ENCODE results near the gene PSD.

The PSD gene

DNA sequence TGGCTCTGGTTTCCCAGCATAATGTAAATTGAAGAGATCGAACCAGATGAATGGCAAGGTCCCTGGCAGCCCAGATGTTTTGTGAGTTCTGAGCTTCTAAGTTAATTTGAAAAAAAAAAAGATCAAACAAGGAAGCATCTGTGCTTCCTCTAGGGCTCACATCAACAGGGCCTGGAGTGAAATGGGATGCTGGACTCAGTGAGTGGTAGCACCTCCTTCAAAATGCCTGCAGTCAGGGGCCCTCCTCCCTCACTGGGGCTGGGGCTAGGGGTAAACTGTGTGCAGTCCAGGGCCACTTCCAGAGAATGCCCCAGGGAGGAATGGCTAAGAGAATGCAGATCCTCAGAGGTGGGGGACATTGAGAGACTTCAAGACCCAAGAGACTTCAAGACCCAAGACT lies 19.8 kb upstream of the PSD start:
- no peak for DNase-seq

DNA sequence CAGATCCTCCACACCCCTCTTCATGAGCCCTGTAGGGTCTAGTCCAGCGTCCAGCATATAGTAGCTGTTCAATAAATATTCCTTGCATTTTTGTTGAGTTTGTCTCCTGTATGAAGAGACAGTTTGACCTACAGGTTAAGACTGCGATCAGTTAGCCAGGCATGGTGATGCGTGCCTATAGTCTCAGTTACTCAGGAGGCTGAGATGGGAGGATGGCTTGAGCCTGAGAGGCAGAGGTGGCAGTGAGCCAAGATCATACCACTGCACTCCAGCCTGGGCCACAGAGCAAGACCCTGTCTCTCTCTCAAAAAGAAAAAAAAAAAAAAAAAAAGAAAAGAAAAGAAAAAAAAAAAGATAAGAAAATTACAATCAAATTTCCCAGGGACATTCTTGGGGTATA lies 18.9 kb upstream of the PSD start:
- DNase-seq: no peak

DNA sequence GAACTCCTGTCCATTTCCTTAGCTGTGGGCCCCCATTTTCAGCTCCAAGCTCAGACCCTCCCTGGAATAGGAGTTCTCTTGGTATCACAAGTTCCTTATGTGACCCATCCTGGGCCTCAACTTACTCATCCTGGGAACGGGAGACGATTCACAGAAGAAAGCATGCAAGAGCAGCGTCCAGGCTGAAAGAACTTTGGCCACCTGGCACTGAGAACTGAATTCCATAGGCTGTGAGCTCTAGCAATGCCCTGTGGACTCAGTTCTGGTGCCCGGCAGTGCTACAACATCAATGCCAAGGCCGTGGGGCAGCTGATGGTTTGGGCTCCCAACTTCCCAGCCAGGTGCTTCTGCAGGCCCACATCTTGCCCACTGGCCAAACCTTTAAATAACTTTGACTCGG lies 17.7 kb upstream of the PSD start:
- no peak for DNase-seq

- no peak for DNase-seq
Measured at GRCh38 chr10:102435529-102436233, 17.1 kb upstream of the PSD start.

DNA sequence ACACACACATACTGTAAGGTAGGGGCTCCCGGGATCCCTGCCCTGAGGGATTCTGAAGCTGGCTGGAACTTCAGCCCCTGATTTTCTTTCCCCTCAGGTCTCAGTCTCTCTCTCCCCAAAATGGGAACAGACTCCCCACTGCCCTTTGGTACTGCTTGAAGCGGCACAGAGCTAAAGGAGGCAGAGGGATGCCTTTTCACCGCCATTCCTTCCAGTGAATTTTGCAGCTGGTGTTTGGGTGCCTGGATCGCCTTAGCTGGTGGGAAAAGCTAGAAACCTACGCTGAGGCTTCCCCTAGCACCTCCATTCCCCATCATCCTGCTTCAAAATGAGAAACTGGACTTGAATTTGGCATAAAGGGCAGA lies 16.5 kb upstream of the PSD start:
- DNase-seq: no peak

DNA sequence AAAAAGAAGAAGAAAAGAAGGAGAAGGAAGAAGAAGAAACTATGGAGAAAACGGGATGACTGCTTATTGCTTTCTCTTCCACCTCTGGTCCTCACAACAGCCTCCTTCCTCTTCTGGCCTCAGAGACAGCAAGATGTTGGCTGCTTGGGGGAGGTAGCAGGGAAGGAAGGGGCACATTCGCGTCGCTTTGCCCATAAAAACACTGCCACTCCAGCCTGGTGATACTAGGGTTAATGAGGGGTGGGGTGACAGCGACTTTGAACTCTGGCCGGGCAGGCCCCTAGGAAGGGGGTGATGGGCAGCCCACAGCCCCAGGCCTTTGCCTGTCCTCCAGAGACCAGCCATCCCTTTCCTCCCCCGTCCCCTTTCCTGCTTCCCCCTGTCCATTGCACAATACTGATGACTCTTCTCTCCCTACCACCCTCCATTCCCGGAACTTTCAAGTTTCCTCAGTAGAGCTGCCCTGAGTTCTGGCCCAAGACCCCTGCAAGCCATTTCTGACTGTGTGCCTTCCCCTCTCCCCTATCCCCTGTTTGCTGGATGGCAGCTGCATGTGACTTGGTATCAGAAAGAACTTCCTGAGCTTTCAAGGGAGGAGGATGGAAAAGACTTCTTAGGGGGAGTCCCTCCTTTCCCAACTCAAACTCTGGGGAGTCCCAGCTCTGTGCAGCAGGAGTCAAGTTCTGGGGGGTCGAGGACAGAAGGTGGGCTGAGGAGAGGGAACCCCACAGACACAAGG lies 16.0 kb upstream of the PSD start:
- DNase-seq: no peak

- DNase-seq: no peak
Measured at GRCh38 chr10:102433619-102434046, 15.0 kb upstream of the PSD start.

GRCh38 chr10:102432162-102432950 lies 13.8 kb upstream of the PSD start, which contains the start of gene CUEDC2:
TSS of gene CUEDC2 (minus strand) at chr10:102432574. CDS start at chr10:102425188, 7,386 bp downstream.
- DNase-seq: peak; percentile 57

GRCh38 chr10:102431452-102432124 lies 13.0 kb upstream of the PSD start:
- DNase-seq: no peak

- DNase-seq: no peak
Measured at GRCh38 chr10:102429468-102429867, 10.9 kb upstream of the PSD start.

DNA sequence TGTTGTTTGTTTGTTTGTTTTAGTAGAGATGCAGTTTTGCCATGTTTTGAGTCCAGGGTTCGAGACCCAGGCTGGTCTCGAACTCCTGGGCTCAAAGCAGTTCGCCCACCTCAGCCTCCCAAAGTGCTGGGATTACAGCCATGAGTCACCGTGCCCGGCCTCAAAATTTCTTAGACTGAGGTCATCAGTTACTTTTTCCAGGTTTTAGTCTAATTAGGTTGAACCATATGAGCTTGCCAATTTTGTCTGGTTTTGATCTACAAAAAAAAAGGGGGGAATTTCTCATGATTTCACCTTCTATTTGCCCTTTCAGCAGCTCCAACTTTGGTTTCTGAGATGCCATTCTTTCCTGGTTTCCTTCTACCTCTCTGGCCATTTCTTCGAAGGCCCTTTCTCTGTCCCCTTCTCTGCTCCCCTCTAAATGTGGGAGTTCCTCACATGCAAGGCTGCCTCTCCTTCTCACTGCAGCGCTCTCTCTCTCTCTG lies 8.3 kb upstream of the PSD start:
- DNase-seq: no peak

GRCh38 chr10:102425444-102425843 lies 6.9 kb upstream of the PSD start:
- no peak for DNase-seq

DNA sequence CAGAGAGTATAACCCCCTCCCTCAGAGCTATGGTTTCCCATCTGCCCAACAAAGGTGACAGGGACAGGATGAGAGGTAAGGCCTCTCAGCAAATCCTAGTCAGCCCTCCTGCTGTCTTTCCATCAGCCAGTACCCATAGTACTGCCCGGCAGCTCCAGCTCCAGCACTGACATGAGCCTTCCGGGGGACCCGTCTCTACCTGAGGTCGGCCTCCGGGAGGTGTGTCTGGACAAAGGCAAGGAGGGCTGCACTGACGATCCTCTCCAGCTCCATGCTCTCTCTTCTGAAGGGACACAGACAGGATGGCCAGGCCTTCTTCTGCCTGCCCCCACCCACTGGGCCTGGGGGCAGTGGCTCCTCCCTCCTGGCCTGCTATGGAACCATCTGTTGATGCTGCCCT lies 6.3 kb upstream of the PSD start:
- no peak for DNase-seq

GRCh38 chr10:102424145-102424544 lies 5.6 kb upstream of the PSD start:
- no peak for DNase-seq

DNA sequence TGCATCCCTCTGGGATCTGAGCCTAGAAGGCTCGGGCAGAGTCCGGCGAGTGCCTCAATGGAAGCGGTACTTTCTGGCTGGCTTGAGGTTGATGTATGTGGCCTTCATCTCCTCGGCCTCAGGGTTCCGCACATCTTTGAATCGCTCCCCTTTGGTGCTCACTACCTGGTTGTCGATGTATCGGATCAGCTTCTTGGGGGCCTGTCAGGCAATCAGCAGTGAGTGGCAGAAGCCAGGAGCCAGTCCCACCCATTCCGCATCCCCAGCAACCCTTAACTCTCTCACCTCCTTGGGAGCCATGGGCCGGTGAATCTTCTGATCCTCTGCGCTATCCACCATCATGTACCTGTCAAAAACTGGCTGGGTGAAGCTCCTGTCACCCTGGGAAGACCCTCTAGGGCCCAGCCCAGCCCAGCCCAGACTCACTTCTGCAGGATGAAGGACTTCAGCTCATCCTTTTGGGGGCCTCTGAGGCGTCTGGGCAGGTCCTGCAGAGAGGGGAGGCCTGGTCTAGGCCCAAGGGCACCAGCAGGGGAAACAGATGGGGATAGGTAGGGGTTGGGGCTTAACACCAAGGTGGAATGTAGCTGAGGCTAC lies 4.9 kb upstream of the PSD start:
- DNase-seq: no peak

GRCh38 chr10:102422545-102423129 lies 4.1 kb upstream of the PSD start:
- no peak for DNase-seq

GRCh38 chr10:102421757-102422512 lies 3.4 kb upstream of the PSD start:
- DNase-seq: no peak

DNA sequence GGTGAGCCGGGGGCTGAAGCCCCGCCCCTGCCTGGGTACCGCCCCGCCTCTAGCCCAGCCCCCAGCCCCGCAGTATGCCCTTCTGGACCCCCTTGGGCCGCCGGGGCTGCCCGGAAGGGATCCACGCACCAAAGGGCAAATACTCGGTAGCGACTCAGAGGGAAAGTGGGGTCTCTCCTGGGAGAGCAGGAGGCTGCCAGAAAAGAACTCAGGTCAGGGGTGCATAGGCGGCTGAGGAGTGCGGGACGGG lies 2.8 kb upstream of the PSD start:
- DNase-seq: no peak

DNA sequence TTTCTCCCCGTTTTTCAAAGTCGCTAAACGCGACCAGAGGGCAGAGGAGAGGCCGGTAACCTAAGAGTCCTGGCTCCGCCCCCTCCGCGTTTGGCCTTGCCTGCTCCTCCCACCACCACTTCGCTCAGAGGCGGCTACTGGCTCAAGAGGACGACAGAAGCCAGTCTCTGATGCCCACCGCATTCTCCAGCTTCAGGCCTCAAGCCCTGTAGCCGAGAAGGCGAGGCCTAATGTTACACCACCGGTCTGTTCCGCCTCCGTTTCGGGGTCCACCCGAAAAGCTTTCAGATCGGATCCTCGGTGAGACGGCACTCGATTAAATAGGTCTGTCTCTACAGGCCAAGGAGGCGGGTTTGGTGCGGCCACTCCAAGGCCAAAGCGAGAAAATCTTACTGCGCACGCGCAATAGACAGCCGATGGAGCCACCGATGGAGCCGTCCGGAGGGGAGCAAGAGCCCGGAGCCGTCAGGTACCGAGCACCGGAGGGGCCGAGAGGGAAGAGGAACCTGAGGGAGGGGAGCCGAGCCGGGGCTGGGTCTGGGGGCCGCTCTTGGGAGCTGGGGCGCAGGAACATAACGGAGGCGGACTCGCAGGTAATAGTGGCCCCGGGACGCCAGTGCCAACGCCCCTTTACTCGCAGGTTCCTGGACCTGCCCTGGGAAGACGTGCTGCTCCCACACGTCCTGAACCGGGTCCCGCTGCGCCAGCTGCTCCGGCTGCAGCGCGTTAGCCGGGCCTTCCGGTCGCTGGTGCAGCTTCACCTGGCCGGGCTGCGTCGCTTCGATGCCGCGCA lies 2.3 kb upstream of the PSD start, which contains the start of gene FBXL15:
FBXL15 (plus strand) TSS at position 123 of the 793 bp plus-strand sequence; CDS start at position 417, 294 bp downstream.
- DNase-seq: peak; percentile 56

DNA sequence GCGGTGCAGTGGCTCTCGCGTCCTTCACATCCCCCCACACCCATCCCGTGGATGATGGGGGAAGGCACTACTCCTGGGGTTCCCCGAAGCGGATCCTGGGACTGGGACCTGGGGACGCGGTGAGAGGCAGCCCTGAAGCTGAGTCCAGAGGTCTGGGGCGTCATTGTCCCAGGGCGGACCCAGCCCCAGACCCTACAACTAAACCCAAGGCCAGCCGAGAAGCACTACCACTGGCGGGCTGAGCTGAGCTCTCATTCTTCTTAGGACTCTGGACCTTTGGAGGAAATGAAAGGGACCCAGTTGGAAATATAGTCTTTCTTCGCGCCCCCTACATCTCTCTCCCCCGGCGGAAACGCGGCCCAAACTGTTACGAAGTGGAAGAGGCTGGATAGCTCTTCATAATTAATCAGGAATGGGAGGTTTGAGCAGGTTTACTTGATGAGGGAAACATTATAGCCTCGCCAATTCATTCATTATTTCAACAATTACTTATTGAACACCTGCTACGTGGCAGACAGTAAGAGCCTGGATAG lies 1.7 kb upstream of the PSD start:
- DNase-seq: no peak

All from NCI-H2029 treated with DMSO at 0.1 percent for 48 hours (cell line).